GM18870 (cell line): ENCODE measurements around the gene EXOC4.

Source experiments
- ATAC-seq: cut with Tn5 transposase; IDR thresholded peaks from one replicate; pipeline ENCODE4 v1.9.1; 2021; ENCODE audit warnings: moderate library complexity; ENCODE audit not compliant: unreplicated experiment

Gene EXOC4

GRCh38 chr7:133530682-133531081 lies 277.8 kb downstream of the EXOC4 start:
- ATAC-seq, result no peak

- ATAC-seq, result no peak
Measured at GRCh38 chr7:133534816-133535215, 281.9 kb downstream of the EXOC4 start.

GRCh38 chr7:133535308-133535707 lies 282.4 kb downstream of the EXOC4 start:
- no peak for ATAC-seq

- no peak for ATAC-seq
Measured at GRCh38 chr7:133536450-133536849, 283.6 kb downstream of the EXOC4 start.

- no peak for ATAC-seq
Measured at GRCh38 chr7:133539016-133539415, 286.1 kb downstream of the EXOC4 start.

GRCh38 chr7:133540096-133540860 lies 287.4 kb downstream of the EXOC4 start:
- no peak for ATAC-seq

- no peak for ATAC-seq
Measured at GRCh38 chr7:133542209-133542780, 289.4 kb downstream of the EXOC4 start.

GRCh38 chr7:133543657-133544056 lies 290.8 kb downstream of the EXOC4 start:
- no peak for ATAC-seq

- ATAC-seq, result no peak
Measured at GRCh38 chr7:133545618-133546017, 292.7 kb downstream of the EXOC4 start.

- ATAC-seq, result no peak
Measured at GRCh38 chr7:133547981-133548380, 295.1 kb downstream of the EXOC4 start.

- no peak for ATAC-seq
Measured at GRCh38 chr7:133549633-133550032, 296.8 kb downstream of the EXOC4 start.

- ATAC-seq, result no peak
Measured at GRCh38 chr7:133550145-133550544, 297.3 kb downstream of the EXOC4 start.

GRCh38 chr7:133550811-133551210 lies 297.9 kb downstream of the EXOC4 start:
- ATAC-seq, result no peak

- no peak for ATAC-seq
Measured at GRCh38 chr7:133551466-133551865, 298.6 kb downstream of the EXOC4 start.

- no peak for ATAC-seq
Measured at GRCh38 chr7:133552079-133552478, 299.2 kb downstream of the EXOC4 start.

GRCh38 chr7:133554330-133554729 lies 301.5 kb downstream of the EXOC4 start:
- no peak for ATAC-seq

GRCh38 chr7:133556048-133556447 lies 303.2 kb downstream of the EXOC4 start:
- no peak for ATAC-seq

- no peak for ATAC-seq
Measured at GRCh38 chr7:133556553-133556952, 303.7 kb downstream of the EXOC4 start.

GRCh38 chr7:133560900-133561299 lies 308.0 kb downstream of the EXOC4 start:
- ATAC-seq, result no peak

GRCh38 chr7:133561396-133561795 lies 308.5 kb downstream of the EXOC4 start:
- no peak for ATAC-seq

GRCh38 chr7:133562621-133563020 lies 309.7 kb downstream of the EXOC4 start:
- ATAC-seq, result no peak

- no peak for ATAC-seq
Measured at GRCh38 chr7:133563251-133563650, 310.4 kb downstream of the EXOC4 start.

- no peak for ATAC-seq
Measured at GRCh38 chr7:133564484-133564883, 311.6 kb downstream of the EXOC4 start.
